ENCODE data around the gene LGMN.

The LGMN gene

DNA sequence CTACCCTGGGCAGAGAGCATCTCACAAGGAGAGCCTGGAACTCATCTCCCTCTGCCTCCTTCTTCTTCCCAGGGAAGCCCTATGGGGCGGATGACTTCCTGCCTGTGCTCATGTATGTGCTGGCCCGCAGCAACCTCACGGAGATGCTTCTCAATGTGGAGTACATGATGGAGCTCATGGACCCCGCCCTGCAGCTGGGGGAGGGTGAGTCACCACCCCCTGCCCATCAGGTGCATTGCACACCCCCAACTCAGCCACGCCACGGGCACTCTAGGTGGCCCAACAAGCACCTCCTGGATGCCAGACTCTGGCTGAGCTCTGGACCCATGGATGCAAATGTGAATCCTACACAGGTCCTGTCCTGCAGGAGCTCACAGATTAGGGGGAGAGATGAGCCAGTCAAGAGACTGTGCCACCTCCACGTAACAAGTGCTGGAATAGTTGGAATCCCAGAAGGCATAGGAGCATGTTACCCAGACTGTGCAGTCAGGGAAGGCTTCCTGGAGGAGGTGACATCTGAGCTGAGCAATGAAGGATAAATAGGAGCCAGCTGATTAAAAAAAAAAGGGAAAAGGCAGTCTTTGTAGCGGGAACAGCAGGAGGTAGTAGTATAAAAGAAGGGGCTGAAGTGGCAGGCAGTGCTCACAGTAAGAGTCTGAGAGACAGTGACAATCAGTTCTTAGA, 71.9 kb downstream of the LGMN start:
- Mint-ChIP-seq H3K4me1 (peaks cover 63 to 89% of the 10 kb centered on the region in 2 donors), H3K4me3 (peak overlapping the region; percentile 46 to 53), H3K27me3 (no peaks in the 10 kb centered on the region), H3K9me3 (peaks cover 4 to 11% of the 10 kb centered on the region in 2 donors), H3K27ac (peak overlapping the region; percentile 83), H3K36me3 (peaks cover 61 to 74% of the 10 kb centered on the region in 2 donors)
- peak; percentile 8 to 11 for ATAC-seq (replicated peaks)
- no peak for DNase-seq

DNA sequence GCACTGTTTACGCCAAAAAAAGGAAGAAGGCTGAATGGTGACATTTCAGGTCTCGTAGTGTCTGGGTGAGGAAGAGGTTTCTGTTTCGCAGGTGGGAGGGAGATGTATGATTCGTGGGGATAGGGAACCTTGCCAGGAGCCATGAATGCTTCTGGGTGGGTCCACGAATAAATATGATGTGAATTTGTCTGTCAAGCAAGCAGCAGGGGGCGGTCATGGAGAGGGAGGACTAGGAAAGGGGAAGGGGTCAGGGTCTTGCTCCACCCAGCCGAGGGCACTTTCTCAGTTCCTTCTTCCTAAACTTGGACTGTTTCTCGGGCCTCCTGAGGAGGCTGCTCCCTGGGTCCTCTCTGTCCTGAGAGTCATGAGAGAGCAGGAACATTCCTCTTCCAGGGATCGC, 72.5 kb downstream of the LGMN start:
- H3K9me3 Mint-ChIP-seq, result peaks cover 4 to 11% of the 10 kb centered on the region in 2 donors
- ATAC-seq (replicated peaks) (peak in 1 of 2 donors; percentile 22), DNase-seq (peak; percentile 48)
- H3K4me3 Mint-ChIP-seq, result peak overlapping the region; percentile 46 to 53
- H3K36me3 Mint-ChIP-seq, result peaks cover 59 to 73% of the 10 kb centered on the region in 2 donors
- H3K4me1 Mint-ChIP-seq, result peaks cover 62 to 88% of the 10 kb centered on the region in 2 donors
- peak overlapping the region; percentile 83 for H3K27ac Mint-ChIP-seq
- no peaks in the 10 kb centered on the region for H3K27me3 Mint-ChIP-seq

DNA sequence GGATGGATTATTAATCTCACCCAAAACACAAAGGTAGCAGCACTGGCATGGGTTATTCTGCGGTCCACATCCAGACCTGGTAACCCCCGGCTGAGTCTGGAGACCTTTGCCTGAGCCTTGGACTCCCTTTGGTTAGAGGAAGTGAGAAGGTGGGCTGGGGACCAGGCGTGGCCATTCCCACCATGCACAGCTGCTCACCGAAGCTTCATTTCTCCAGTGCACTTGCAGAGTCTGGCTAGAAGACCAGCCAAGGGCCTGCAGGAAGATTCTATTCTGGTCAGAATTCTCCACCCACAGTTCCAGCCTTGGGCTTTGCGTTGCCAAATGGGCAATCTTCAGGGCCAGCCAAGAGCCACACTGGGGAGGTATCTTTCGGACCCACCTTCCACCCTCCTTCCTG, 73.0 kb downstream of the LGMN start:
- Mint-ChIP-seq H3K4me3 (peak overlapping the region; percentile 46 to 53), H3K27me3 (no peaks in the 10 kb centered on the region), H3K9me3 (peaks cover 4 to 11% of the 10 kb centered on the region in 2 donors), H3K27ac (peak overlapping the region; percentile 83), H3K4me1 (peaks cover 63 to 88% of the 10 kb centered on the region in 2 donors), H3K36me3 (peaks cover 61 to 74% of the 10 kb centered on the region in 2 donors)
- ATAC-seq (replicated peaks) (peak; percentile 10 to 11), DNase-seq (no peak)

DNA sequence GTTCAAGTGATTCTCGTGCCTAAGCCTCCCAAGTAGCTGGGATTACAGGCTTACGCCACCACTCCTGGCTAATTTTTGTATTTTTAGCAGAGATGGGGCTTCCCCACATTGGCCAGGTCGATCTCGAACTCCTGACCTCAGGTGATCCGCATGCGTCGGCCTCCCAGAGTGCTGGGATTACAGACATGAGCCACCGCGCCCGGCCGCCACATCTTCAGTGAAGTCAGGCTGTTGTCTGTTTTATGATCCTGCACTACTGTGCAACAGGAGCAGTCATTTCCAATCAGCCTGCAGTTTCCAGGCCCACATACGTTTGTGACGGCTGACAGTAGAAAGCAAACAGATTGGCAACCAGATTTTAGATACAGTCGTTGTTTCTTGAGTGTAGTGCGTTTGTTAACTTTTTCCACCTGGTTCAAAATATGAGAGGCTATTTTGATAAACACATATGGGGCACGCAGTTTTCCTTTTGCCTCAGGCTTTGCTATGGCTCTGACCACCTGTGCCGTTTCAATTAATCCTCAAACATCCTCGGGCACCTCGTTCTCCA, 74.8 kb downstream of the LGMN start:
- Mint-ChIP-seq H3K27ac (peak overlapping the region; percentile 83), H3K9me3 (peaks cover 4 to 10% of the 10 kb centered on the region in 2 donors), H3K27me3 (no peaks in the 10 kb centered on the region), H3K36me3 (peaks cover 58 to 74% of the 10 kb centered on the region in 2 donors), H3K4me1 (peaks cover 73 to 92% of the 10 kb centered on the region in 2 donors), H3K4me3 (peak overlapping the region in 1 of 2 donors; percentile 15)
- ATAC-seq (replicated peaks) (no peak), DNase-seq (no peak)

DNA sequence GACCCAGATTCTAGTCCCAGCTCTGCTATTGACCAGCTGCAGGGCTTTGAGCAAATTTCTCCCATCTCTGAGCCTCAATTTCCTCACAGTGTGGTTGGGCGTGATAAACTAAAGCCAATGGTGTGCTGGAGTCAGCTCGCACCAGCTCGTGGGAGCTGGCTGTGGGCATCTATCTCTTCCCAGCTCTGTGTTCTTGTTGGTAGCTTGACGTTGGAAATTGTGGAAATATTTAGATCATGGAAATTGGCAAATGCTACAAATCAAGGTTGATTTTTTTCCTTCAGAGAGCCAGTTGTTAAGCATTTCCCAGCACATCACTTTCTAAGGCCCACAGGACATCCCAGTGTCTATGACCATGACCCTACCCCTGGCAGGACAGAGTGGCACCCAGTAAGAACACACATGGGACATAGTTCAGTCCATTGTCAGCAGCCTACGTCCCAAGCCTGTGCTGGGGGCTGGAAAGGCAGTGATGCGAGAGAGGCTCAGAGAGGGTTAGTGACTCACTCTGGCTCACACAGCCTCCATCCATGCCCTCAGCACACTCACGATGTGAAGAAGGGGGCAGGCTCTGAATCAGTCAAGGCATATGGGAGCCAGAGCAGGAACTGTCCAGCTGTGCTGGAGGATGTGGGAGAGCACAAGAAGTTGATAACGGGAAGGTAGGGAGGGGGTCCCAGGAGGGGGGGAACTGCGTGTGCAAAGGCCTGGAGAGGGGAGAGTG, 77.6 kb downstream of the LGMN start:
- peak overlapping the region; percentile 85 for H3K27ac Mint-ChIP-seq
- H3K36me3 Mint-ChIP-seq, result peaks cover 56 to 80% of the 10 kb centered on the region in 2 donors
- H3K9me3 Mint-ChIP-seq, result no peaks in the 10 kb centered on the region
- H3K4me1 Mint-ChIP-seq, result peaks cover 66 to 92% of the 10 kb centered on the region in 2 donors
- ATAC-seq (replicated peaks) (no peak), DNase-seq (no peak)
- peak overlapping the region in 1 of 2 donors; percentile 17 for H3K4me3 Mint-ChIP-seq
- no peaks in the 10 kb centered on the region for H3K27me3 Mint-ChIP-seq

DNA sequence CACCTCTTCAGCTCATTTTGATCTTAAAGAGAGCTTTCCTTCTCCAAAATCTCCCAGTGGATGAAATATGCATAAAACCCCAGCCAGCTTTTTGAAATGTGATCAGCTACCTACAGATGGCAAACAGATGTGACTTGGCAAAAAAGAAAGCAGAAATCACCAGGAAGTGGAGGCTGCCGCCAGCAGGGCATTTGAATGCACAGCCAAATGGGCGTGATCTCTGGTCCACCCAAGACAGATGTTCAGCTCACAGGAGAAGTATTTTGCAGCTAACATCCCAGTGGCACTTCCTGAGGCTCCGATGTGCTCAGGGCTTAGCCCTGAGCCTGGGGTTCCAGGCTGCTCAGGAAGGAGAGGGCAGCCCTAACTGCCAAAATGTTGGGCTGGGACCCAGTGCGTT, 78.3 kb downstream of the LGMN start:
- H3K4me3 Mint-ChIP-seq, result peak overlapping the region; percentile 36 to 37
- peaks cover 67 to 92% of the 10 kb centered on the region in 2 donors for H3K4me1 Mint-ChIP-seq

DNA sequence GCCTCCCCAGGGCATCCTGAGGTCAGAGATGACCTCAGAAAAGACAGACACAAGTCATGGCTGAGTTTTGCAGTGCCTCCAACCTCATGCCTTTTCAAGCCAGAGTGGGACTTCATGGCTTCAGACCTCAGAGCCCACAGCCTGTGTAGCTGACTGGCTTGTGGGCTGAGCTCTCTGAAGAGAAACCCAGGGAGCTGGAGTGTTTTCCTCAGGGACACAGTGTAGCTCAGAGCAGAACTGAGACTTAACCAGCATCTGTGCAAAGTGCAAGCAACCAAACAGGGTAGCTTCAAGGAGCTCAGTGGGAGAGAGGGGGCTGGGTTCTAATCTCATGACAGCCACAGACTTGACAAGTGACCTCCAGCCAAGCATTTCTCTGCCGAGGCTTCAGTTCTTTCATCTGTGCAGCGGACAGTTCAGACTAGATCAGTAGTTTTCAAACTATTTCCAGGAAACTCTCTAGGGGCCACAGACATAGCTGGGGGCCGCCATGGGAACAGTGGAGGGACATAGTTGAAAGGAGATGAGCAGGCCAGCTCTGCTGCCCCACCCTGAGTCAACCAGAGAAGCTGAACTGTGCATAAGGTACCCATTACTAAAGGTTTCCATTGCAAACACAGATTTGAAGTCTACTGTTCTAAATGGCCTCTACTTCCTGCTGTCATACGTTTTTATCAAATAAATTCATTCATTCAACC, 80.0 kb downstream of the LGMN start:
- H3K4me3 Mint-ChIP-seq, result peak overlapping the region; percentile 35 to 42
- DNase-seq (peak; percentile 74), ATAC-seq (replicated peaks) (peak; percentile 71 to 79)
- peaks cover 67 to 95% of the 10 kb centered on the region in 2 donors for H3K4me1 Mint-ChIP-seq
- H3K27ac Mint-ChIP-seq, result peak overlapping the region; percentile 94
- peaks cover 68 to 84% of the 10 kb centered on the region in 2 donors for H3K36me3 Mint-ChIP-seq
- H3K9me3 Mint-ChIP-seq, result no peaks in the 10 kb centered on the region
- H3K27me3 Mint-ChIP-seq, result no peaks in the 10 kb centered on the region

More for the DNA sequence above, 78.3 kb downstream of the LGMN start:
- H3K27ac Mint-ChIP-seq, result peak overlapping the region; percentile 85
- DNase-seq, result no peak
- H3K27me3 Mint-ChIP-seq, result no peaks in the 10 kb centered on the region
- peaks cover 61 to 83% of the 10 kb centered on the region in 2 donors for H3K36me3 Mint-ChIP-seq
- no peak for ATAC-seq (replicated peaks)
- H3K9me3 Mint-ChIP-seq, result no peaks in the 10 kb centered on the region

DNA sequence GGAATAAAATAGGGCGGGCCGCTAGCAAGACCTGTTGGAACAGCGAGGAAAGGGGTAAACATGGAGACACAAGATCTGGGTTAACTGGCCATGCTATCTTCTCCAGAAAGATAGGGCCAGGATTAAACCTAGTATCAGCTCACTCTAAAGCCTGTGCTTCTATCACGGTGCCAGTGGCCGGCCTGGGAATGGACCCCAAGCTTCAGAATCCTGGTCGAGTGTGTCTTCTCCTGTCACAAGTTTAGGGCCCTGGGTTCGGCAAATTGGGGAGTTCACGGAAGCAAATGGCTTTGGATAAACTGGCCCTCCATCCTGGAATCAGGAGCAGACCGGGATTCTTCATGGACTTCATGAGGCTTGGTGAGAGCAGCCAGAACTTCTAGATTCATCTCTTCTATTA, 82.2 kb downstream of the LGMN start:
- H3K4me3 Mint-ChIP-seq, result peak overlapping the region; percentile 74 to 75
- H3K27ac Mint-ChIP-seq, result peak overlapping the region; percentile 95
- no peaks in the 10 kb centered on the region for H3K27me3 Mint-ChIP-seq
- no peak for DNase-seq
- peaks cover 75 to 89% of the 10 kb centered on the region in 2 donors for H3K36me3 Mint-ChIP-seq
- H3K9me3 Mint-ChIP-seq, result peaks cover 0 to 2% of the 10 kb centered on the region in 2 donors
- no peak for ATAC-seq (replicated peaks)
- H3K4me1 Mint-ChIP-seq, result peaks cover 73 to 97% of the 10 kb centered on the region in 2 donors

DNA sequence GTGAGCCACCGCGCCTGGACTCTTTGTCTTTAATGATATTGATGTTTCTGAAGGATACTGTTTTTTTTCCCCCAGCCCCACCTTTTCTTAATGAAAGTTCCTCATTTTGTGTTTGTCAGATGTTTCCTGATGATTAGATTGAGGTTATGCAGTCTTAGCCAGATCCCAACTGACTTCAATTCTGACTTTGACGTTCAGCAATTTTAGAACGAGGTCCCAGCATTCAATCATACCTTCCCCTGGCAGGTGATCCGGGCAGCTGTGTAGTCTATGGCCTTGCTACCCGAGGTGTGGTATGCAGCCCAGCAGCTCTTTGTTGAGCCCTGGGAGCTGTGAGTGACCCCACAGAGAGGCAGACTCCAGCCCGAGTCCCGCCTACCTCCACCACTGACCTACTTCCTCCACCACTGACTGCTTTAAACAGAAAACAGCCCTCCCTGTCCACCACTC, 82.7 kb downstream of the LGMN start:
- H3K4me3 Mint-ChIP-seq, result peak overlapping the region; percentile 74 to 75
- peaks cover 73 to 95% of the 10 kb centered on the region in 2 donors for H3K4me1 Mint-ChIP-seq
- H3K36me3 Mint-ChIP-seq, result peaks cover 74 to 89% of the 10 kb centered on the region in 2 donors
- DNase-seq (peak; percentile 54), ATAC-seq (replicated peaks) (peak; percentile 17 to 41)
- peaks cover 0 to 2% of the 10 kb centered on the region in 2 donors for H3K9me3 Mint-ChIP-seq
- no peaks in the 10 kb centered on the region for H3K27me3 Mint-ChIP-seq
- peak overlapping the region; percentile 95 for H3K27ac Mint-ChIP-seq

DNA sequence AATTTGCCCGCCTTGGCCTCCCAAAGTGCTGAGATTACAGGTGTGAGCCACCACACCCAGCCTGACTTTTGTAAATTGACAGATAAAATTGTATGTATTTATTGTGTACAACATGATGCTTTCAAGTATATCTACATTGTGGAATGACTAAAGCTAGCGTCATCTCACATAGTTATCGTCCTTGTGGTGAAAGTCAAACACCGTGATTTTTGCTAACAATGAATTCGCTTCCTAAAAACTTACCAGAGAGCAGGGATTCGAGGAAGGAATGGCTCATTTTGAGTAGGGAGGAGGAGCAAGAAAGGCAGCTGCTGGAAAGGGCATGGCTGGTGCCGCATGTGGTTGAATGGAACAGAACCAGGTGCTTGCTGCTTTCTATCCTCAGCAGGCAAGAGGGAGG, 85.4 kb downstream of the LGMN start:
- peaks cover 73 to 90% of the 10 kb centered on the region in 2 donors for H3K36me3 Mint-ChIP-seq
- ATAC-seq (replicated peaks), result no peak
- H3K4me3 Mint-ChIP-seq, result peak overlapping the region; percentile 22 to 48
- no peak for DNase-seq
- H3K27ac Mint-ChIP-seq, result peak overlapping the region; percentile 92
- H3K9me3 Mint-ChIP-seq, result peaks cover 0 to 2% of the 10 kb centered on the region in 2 donors
- peaks cover 75 to 95% of the 10 kb centered on the region in 2 donors for H3K4me1 Mint-ChIP-seq
- H3K27me3 Mint-ChIP-seq, result no peaks in the 10 kb centered on the region

DNA sequence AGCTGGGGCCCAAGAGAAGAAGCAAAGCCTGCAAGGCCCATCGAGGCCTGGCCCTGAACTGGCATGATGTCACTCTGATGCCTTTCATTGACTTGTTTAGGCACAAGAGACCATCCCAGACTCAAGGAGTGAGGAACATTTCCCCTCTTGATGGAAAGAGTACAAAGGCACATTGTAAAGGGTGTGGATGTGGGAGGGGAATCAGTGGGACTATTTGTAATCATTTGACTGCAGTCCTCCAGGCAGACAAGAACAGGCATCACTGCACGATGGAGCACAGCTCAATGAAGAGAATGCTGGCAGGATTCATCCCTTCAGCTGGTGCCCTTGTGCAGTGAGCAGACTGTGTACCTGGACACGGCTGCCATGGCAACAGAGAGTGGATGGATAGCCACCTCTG, 87.9 kb downstream of the LGMN start:
- no peaks in the 10 kb centered on the region for H3K27me3 Mint-ChIP-seq
- H3K9me3 Mint-ChIP-seq, result peaks cover 0 to 2% of the 10 kb centered on the region in 2 donors
- H3K4me3 Mint-ChIP-seq, result no peak overlapping the region
- ATAC-seq (replicated peaks) (no peak), DNase-seq (no peak)
- peaks cover 81 to 95% of the 10 kb centered on the region in 2 donors for H3K4me1 Mint-ChIP-seq
- peak overlapping the region; percentile 97 for H3K27ac Mint-ChIP-seq
- H3K36me3 Mint-ChIP-seq, result peaks cover 76 to 93% of the 10 kb centered on the region in 2 donors

DNA sequence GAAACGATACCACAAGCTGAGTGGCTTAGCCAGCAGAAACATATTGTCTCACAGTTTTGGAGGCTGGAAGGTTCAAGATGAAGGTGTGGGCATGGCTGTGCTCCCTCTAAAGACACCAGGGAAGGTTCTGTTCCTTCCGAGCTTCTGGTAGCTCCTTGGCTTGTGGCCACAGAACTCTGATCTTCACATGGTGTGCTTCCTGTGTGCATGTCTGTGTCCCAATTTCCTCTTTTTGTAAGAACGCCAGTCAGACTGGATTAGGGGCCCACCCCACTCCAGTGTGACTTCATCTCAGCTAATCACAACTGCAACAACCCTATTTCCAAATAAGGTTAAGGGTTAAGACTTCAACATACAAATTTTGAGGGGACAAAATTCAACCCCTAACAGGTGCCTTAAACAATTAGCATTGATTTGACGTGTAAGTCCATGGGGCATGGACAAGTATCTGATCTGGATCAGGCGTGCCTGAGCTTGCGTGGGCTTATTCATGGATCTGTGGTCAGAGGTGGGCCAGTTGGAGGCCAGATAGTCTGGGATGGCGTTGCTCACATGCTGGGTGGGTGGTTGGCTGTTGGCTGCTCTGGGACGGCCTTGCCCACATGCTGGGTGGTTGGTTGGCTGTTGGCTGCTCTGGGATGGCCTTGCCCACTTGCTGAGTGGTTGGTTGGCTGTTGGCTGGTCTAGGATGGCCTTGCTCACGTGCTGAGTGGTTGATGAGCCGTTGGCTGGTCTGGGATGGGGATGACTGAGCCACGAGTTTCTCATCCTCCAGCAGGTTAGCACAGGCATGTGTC, 88.5 kb downstream of the LGMN start:
- DNase-seq, result peak; percentile 51
- peaks cover 84 to 95% of the 10 kb centered on the region in 2 donors for H3K4me1 Mint-ChIP-seq
- peak; percentile 73 to 77 for ATAC-seq (replicated peaks)
- H3K27me3 Mint-ChIP-seq, result no peaks in the 10 kb centered on the region
- H3K36me3 Mint-ChIP-seq, result peaks cover 77 to 96% of the 10 kb centered on the region in 2 donors
- peak overlapping the region; percentile 24 to 46 for H3K4me3 Mint-ChIP-seq
- peak overlapping the region; percentile 97 for H3K27ac Mint-ChIP-seq
- peaks cover 0 to 2% of the 10 kb centered on the region in 2 donors for H3K9me3 Mint-ChIP-seq

DNA sequence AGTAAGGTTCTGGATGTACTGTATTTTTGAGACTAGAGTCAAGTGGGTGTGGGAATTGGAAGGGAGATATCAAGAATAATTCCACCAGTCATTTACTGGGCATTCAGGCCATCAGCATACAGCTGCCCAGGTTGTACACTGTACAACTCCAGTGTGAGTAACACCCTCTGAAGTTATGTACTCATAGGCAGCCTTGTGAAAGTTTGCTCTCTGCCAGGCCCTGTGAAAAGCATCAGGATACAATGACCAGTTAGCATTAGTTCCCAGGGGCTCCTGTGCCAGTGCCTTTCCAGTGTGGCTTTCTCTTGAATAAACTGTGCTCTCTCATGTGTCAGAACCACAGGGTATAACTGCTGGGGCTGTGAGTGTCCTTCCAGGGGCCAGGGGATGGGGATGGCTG, 89.7 kb downstream of the LGMN start:
- H3K4me3 Mint-ChIP-seq, result peak overlapping the region; percentile 32 to 85
- ATAC-seq (replicated peaks) (no peak), DNase-seq (no peak)
- H3K27ac Mint-ChIP-seq, result peak overlapping the region; percentile 97
- peaks cover 0 to 2% of the 10 kb centered on the region in 2 donors for H3K9me3 Mint-ChIP-seq
- H3K36me3 Mint-ChIP-seq, result peaks cover 72 to 95% of the 10 kb centered on the region in 2 donors
- H3K4me1 Mint-ChIP-seq, result peaks cover 81 to 93% of the 10 kb centered on the region in 2 donors
- no peaks in the 10 kb centered on the region for H3K27me3 Mint-ChIP-seq

Measured in stimulated activated naive B cell treated with anti-CD40 and anti-IgM and Interleukin-4, amounts not matched to agents 10 μg/mL and 1 μg/mL and 100 μg/mL, for 72 hours (primary cell).